ENCODE data around the gene MRAS. TPM values are rescaled to one million over a fixed set of nuclear protein-coding genes. Genes with fewer than 3 reads are reported as not detected.

MRAS gene
- total RNA-seq, 1 donor from 2014 or later: 55.4 TPM

- TF ChIP-seq EZH2 (IDR thresholded peaks at IDR 0.05; ENCODE audit: insufficient read depth, low read length): no peak
- TF ChIP-seq, protein P1, sequence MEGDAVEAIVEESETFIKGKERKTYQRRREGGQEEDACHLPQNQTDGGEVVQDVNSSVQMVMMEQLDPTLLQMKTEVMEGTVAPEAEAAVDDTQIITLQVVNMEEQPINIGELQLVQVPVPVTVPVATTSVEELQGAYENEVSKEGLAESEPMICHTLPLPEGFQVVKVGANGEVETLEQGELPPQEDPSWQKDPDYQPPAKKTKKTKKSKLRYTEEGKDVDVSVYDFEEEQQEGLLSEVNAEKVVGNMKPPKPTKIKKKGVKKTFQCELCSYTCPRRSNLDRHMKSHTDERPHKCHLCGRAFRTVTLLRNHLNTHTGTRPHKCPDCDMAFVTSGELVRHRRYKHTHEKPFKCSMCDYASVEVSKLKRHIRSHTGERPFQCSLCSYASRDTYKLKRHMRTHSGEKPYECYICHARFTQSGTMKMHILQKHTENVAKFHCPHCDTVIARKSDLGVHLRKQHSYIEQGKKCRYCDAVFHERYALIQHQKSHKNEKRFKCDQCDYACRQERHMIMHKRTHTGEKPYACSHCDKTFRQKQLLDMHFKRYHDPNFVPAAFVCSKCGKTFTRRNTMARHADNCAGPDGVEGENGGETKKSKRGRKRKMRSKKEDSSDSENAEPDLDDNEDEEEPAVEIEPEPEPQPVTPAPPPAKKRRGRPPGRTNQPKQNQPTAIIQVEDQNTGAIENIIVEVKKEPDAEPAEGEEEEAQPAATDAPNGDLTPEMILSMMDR (IDR thresholded peaks at IDR 0.05; ENCODE audit: insufficient read depth, low read depth, low read length): no peak
- Mint-ChIP-seq H3K4me3 (ENCODE audit: unreplicated experiment) (no peak overlapping the region), H3K4me1 (ENCODE audit: low read depth, unreplicated experiment) (peaks cover 12% of the 10 kb centered on the region), H3K27ac (ENCODE audit: unreplicated experiment) (no peak overlapping the region), H3K9me3 (ENCODE audit: unreplicated experiment) (no peaks in the 10 kb centered on the region), H3K36me3 (ENCODE audit: low read depth, unreplicated experiment) (no peaks in the 10 kb centered on the region), H3K27me3 (ENCODE audit: low read depth, unreplicated experiment) (peaks cover 2% of the 10 kb centered on the region)
- H3K36me3 ChIP-seq (ENCODE audit: insufficient read depth, low read length): no peaks in the 10 kb centered on the region
- H4K20me1 ChIP-seq (ENCODE audit: insufficient read depth, low read length): no peaks in the 10 kb centered on the region
- no peak overlapping the region for H2AFZ ChIP-seq (ENCODE audit: low read depth, low read length)
- no peak overlapping the region for H3K9ac ChIP-seq (ENCODE audit: low read length)
- DNase-seq (ENCODE audit: low read depth): no peak
- no peak for FAIRE-seq
- H3K79me2 ChIP-seq (ENCODE audit: insufficient read depth, low read length): no peaks in the 10 kb centered on the region
- no peak overlapping the region for H3K4me2 ChIP-seq (ENCODE audit: low read length)
- H3K9me3 ChIP-seq (ENCODE audit: insufficient read depth, low read depth, low read length): no peaks in the 10 kb centered on the region
- H3K27ac ChIP-seq (ENCODE audit: low read depth, low read length): no peak overlapping the region
- no peak overlapping the region for H3K4me3 ChIP-seq (ENCODE audit: insufficient read depth, low read depth, low read length)
- H3K27me3 ChIP-seq (ENCODE audit: insufficient read depth, low read length): no peaks in the 10 kb centered on the region
- H3K4me1 ChIP-seq (ENCODE audit: insufficient read depth, low read length): peaks cover 3% of the 10 kb centered on the region
These were observed 24.4 kb upstream of the MRAS start for GRCh38 chr3:138323971-138324370.

- Histone ChIP-seq H4K20me1 (ENCODE audit: insufficient read depth, low read length) (no peaks in the 10 kb centered on the region), H3K4me3 (ENCODE audit: insufficient read depth, low read depth, low read length) (no peak overlapping the region), H2AFZ (ENCODE audit: low read depth, low read length) (no peak overlapping the region), H3K9me3 (ENCODE audit: insufficient read depth, low read depth, low read length) (no peaks in the 10 kb centered on the region), H3K9ac (ENCODE audit: low read length) (no peak overlapping the region), H3K27me3 (ENCODE audit: insufficient read depth, low read length) (no peaks in the 10 kb centered on the region), H3K36me3 (ENCODE audit: insufficient read depth, low read length) (no peaks in the 10 kb centered on the region), H3K27ac (ENCODE audit: low read depth, low read length) (no peak overlapping the region), H3K4me1 (ENCODE audit: insufficient read depth, low read length) (peaks cover 7% of the 10 kb centered on the region), H3K79me2 (ENCODE audit: insufficient read depth, low read length) (no peaks in the 10 kb centered on the region), H3K4me2 (ENCODE audit: low read length) (no peak overlapping the region)
- Mint-ChIP-seq H3K27ac (ENCODE audit: unreplicated experiment) (no peak overlapping the region), H3K27me3 (ENCODE audit: low read depth, unreplicated experiment) (no peaks in the 10 kb centered on the region), H3K9me3 (ENCODE audit: unreplicated experiment) (no peaks in the 10 kb centered on the region), H3K4me3 (ENCODE audit: unreplicated experiment) (no peak overlapping the region), H3K36me3 (ENCODE audit: low read depth, unreplicated experiment) (no peaks in the 10 kb centered on the region), H3K4me1 (ENCODE audit: low read depth, unreplicated experiment) (peaks cover 14% of the 10 kb centered on the region)
- FAIRE-seq (no peak), DNase-seq (ENCODE audit: low read depth) (no peak)
- TF ChIP-seq, protein P1 (IDR thresholded peaks at IDR 0.05; ENCODE audit: insufficient read depth, low read depth, low read length): no peak
- TF ChIP-seq EZH2 (IDR thresholded peaks at IDR 0.05; ENCODE audit: insufficient read depth, low read length): no peak
These were observed 22.4 kb upstream of the MRAS start for GRCh38 chr3:138325990-138326389.

DNA sequence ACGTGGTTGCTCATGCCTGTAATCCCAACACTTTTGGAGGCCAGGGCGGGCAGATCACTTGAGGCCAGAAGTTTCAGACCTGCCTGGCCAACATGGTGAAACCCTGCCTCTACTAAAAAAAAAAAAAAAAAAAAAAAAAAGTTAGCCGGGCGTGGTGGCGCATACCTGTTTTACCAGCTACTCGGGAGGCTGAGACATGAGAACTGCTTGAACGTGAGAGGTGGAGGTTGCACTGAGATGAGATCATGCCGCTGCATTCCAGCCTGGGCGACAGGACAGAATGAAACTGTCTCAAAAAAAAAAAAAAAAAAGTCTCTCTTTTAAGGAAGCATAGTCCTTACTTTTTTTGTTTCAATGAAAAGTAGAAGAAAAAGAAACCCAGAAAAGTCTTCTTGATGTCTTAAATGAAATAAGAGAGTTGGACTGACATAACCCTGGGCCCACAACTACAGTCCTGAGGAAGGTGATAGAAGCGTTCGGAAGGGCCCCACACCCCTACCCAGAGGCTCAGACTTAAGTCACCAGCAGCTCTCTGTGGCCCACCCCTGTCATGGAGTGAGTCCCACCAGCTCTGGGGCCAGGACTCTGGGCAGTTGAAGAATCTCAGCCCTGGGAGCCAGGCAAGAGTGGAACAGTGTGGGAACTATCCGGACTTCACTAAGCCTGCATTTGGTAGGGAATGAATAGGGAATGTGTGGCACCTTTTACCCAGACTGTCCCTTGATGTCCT is 21.3 kb upstream of the MRAS start:
- Histone ChIP-seq H3K27ac (ENCODE audit: low read depth, low read length) (no peak overlapping the region), H3K27me3 (ENCODE audit: insufficient read depth, low read length) (no peaks in the 10 kb centered on the region), H3K36me3 (ENCODE audit: insufficient read depth, low read length) (no peaks in the 10 kb centered on the region), H3K4me1 (ENCODE audit: insufficient read depth, low read length) (peaks cover 7% of the 10 kb centered on the region), H3K9me3 (ENCODE audit: insufficient read depth, low read depth, low read length) (no peaks in the 10 kb centered on the region), H4K20me1 (ENCODE audit: insufficient read depth, low read length) (no peaks in the 10 kb centered on the region), H3K79me2 (ENCODE audit: insufficient read depth, low read length) (no peaks in the 10 kb centered on the region), H3K4me3 (ENCODE audit: insufficient read depth, low read depth, low read length) (no peak overlapping the region), H3K4me2 (ENCODE audit: low read length) (no peak overlapping the region), H3K9ac (ENCODE audit: low read length) (no peak overlapping the region), H2AFZ (ENCODE audit: low read depth, low read length) (no peak overlapping the region)
- H3K4me3 Mint-ChIP-seq (ENCODE audit: unreplicated experiment): peak overlapping the region; percentile 40
- H3K4me1 Mint-ChIP-seq (ENCODE audit: low read depth, unreplicated experiment): peaks cover 11% of the 10 kb centered on the region
- H3K27me3 Mint-ChIP-seq (ENCODE audit: low read depth, unreplicated experiment): no peaks in the 10 kb centered on the region
- TF ChIP-seq, protein P1 (IDR thresholded peaks at IDR 0.05; ENCODE audit: insufficient read depth, low read depth, low read length): no peak
- TF ChIP-seq EZH2 (IDR thresholded peaks at IDR 0.05; ENCODE audit: insufficient read depth, low read length): no peak
- no peaks in the 10 kb centered on the region for H3K36me3 Mint-ChIP-seq (ENCODE audit: low read depth, unreplicated experiment)
- DNase-seq (ENCODE audit: low read depth) (no peak), FAIRE-seq (no peak)
- no peak overlapping the region for H3K27ac Mint-ChIP-seq (ENCODE audit: unreplicated experiment)
- no peaks in the 10 kb centered on the region for H3K9me3 Mint-ChIP-seq (ENCODE audit: unreplicated experiment)
